Upper lobe of right lung (tissue), 1 donor: Measurements from ENCODE around the gene SGK1. TPM values are rescaled to one million over a fixed set of nuclear protein-coding genes. Genes with fewer than 3 reads are reported as not detected.
"Not testable (repeated sequence)": the region's sequence is repeated elsewhere in the genome, so short reads cannot be mapped to it uniquely, and the experiment has no call there.

ENCODE experiments used
- ATAC-seq: fragments of 200-7000 bp; cut with Tn5 transposase; one replicate; pipeline ENCODE4 v1.9.1; 2020; ENCODE audit warnings: mild to moderate bottlenecking, moderate library complexity
- DNase-seq: peaks from one replicate; pipeline ENCODE4 v3.0.0-alpha.2; 2020
- H3K27ac ChIP-seq: fragments of 200-600 bp; one replicate; pipeline ENCODE4 v1.8.0; 2022
- H3K27me3 ChIP-seq: fragments of 200-600 bp; one replicate; pipeline ENCODE4 v1.8.0; 2022; ENCODE audit warnings: mild to moderate bottlenecking
- H3K36me3 ChIP-seq: fragments of 200-600 bp; one replicate; pipeline ENCODE4 v1.8.0; 2022
- H3K4me1 ChIP-seq: fragments of 200-600 bp; one replicate; pipeline ENCODE4 v1.8.0; 2022
- H3K4me3 ChIP-seq: fragments of 200-600 bp; one replicate; pipeline ENCODE4 v1.8.0; 2022; ENCODE audit warnings: mild to moderate bottlenecking
- H3K9me3 ChIP-seq: fragments of 200-600 bp; one replicate; pipeline ENCODE4 v1.8.0; 2022
- intact Hi-C: fragments of 100-400 bp; cut with DNase I; formaldehyde crosslinking; loops from one replicate; pipeline ENCODE4 v1.11.0; 2022
- total RNA-seq: library from RNA; stranded (reverse); fragmentation: NEBNext Ultra II Directional; extraction: Animal tissue kit (Norgen Biotek cat#: 25700); gene quantifications from one replicate; pipeline ENCODE4 v1.2.1, GENCODE V29; 2021
- TF ChIP-seq, protein P1 (sequence below): fragments of 200-600 bp; IDR thresholded peaks from one replicate; pipeline ENCODE4 v1.8.0; 2022; ENCODE audit warnings: antibody characterized with exemption
- donor health status: DM: no; HTN: yes; CAD: no; lungs with severe emphysema.

SGK1 gene
- total RNA-seq, 1 donor from 2014 or later, result 204 TPM

DNA sequence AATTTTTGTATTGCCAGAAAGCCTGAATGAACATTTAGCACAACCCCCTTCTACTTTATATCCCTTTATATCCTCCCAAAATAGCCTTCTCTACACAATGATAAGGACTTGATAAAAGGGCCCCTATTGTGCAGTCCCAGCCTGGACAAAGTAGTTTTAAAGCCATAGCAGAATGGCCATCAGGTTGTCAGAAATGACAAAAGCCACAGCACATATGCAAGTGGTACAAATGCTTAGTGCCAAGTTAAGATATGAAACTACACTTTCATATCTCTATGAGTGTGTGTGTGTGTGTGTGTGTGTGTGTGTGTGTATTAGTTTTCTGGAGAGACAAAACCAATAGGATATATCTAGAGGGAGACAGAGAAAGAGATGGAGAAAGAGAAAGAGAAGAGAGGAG is 132.6 kb downstream of the SGK1 start:
- Histone ChIP-seq H3K36me3 (no peaks in the 10 kb centered on the region), H3K27ac (no peak overlapping the region), H3K4me3 (no peak overlapping the region), H3K9me3 (no peaks in the 10 kb centered on the region), H3K27me3 (no peaks in the 10 kb centered on the region), H3K4me1 (no peaks in the 10 kb centered on the region)
- intact Hi-C loops, result no loop called here
- TF ChIP-seq, protein P1, sequence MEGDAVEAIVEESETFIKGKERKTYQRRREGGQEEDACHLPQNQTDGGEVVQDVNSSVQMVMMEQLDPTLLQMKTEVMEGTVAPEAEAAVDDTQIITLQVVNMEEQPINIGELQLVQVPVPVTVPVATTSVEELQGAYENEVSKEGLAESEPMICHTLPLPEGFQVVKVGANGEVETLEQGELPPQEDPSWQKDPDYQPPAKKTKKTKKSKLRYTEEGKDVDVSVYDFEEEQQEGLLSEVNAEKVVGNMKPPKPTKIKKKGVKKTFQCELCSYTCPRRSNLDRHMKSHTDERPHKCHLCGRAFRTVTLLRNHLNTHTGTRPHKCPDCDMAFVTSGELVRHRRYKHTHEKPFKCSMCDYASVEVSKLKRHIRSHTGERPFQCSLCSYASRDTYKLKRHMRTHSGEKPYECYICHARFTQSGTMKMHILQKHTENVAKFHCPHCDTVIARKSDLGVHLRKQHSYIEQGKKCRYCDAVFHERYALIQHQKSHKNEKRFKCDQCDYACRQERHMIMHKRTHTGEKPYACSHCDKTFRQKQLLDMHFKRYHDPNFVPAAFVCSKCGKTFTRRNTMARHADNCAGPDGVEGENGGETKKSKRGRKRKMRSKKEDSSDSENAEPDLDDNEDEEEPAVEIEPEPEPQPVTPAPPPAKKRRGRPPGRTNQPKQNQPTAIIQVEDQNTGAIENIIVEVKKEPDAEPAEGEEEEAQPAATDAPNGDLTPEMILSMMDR, result no peak
- DNase-seq (no peak), ATAC-seq (no peak)

DNA sequence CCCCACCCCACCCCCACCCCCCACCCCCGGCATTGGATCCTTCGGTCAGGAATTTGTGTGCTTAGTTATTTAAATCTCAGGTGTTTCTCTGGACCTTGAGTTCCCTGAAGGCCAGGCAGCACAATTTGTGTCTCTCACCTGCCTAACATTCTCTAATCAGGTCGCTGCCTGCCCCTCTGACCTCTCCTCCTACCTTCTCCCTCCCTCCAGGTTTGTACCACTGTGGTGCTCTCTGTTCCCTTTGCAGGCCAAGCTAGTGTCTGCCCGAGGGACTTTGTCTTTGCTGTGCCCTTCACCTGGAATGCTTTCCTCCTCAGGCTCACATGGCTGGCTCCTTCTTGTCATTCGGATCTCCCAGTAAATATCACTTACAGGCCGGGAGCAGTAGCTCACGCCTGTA is 134.1 kb downstream of the SGK1 start:
- TF ChIP-seq, protein P1, result no peak
- H3K4me1 ChIP-seq, result peaks cover 2% of the 10 kb centered on the region
- ATAC-seq (no peak), DNase-seq (no peak)
- no peaks in the 10 kb centered on the region for H3K36me3 ChIP-seq
- intact Hi-C loops, result no loop called here
- no peak overlapping the region for H3K4me3 ChIP-seq
- H3K27ac ChIP-seq, result no peak overlapping the region
- no peaks in the 10 kb centered on the region for H3K9me3 ChIP-seq
- no peaks in the 10 kb centered on the region for H3K27me3 ChIP-seq

GRCh38 chr6:134182528-134182927 is 135.4 kb downstream of the SGK1 start:
- DNase-seq (no peak), ATAC-seq (no peak)
- Histone ChIP-seq H3K4me1 (peaks cover 12% of the 10 kb centered on the region), H3K9me3 (no peaks in the 10 kb centered on the region), H3K27me3 (no peaks in the 10 kb centered on the region), H3K4me3 (no peak overlapping the region), H3K36me3 (no peaks in the 10 kb centered on the region), H3K27ac (no peak overlapping the region)
- intact Hi-C loops, result no loop called here
- TF ChIP-seq, protein P1, result no peak

DNA sequence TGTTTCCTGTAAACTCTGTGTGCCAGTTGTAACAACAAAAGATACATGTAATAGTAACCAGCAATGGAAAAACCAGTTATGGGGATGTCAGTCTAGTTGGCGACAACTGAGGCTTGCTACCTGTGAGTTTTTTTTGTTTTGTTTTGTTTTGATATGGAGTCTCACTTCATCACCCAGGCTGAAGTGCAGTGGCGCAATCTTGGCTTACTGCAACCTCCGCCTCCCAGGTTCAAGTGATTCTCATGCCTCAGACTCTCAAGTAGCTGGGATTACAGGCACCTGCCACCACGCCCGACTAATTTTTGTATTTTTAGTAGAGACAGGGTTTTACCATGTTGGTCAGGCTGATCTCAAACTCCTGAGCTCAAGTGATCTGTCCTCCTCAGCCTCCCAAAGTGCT is 136.2 kb downstream of the SGK1 start:
- H3K4me3 ChIP-seq, intact Hi-C loops, H3K9me3 ChIP-seq, ATAC-seq, H3K27me3 ChIP-seq, H3K27ac ChIP-seq, H3K36me3 ChIP-seq: not testable (repeated sequence)
- H3K4me1 ChIP-seq, result peaks cover 21% of the 10 kb centered on the region
- DNase-seq, result peak; percentile 84

DNA sequence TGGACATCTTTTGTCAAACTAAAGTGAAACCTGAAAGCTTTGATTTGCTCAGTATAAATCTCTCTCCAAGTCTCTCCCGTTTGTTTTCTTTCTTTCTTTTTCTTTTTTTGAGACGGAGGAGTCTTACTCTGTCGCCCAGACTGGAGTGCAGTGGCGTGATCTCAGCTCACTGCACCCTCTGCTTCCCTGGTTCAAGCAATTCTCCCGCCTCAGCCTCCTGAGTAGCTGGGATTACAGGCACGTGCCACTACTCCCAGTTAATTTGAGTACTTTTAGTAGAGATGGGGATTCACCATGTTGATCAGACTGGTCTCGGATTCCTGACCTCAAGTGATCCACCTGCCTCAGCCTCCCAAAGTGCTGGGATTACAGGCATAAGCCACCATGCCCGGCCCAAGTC is 136.7 kb downstream of the SGK1 start:
- intact Hi-C loops, H3K27ac ChIP-seq: not testable (repeated sequence)

DNA sequence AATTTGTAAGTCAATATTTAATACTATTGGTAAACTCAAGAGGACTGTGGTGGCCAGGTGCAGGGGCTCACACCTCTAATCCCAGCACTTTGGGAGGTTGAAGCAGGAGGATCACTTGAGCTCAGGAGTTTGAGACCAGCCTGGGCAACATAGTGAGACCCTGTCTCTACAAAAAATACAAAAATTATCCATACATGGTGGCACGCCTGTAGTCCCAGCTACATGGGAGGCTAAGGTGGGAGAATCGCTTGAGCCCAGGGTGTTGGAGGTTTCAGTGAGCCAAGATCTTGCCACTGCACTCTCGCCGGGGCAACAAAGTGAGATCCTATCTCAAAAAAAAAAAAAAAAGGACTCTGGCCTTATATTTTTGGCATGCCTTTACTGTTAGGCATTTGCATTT is 137.4 kb downstream of the SGK1 start:
- ATAC-seq, H3K9me3 ChIP-seq, H3K27me3 ChIP-seq, H3K27ac ChIP-seq, H3K36me3 ChIP-seq, DNase-seq, H3K4me3 ChIP-seq, intact Hi-C loops: not testable (repeated sequence)
- H3K4me1 ChIP-seq, result peaks cover 28% of the 10 kb centered on the region

More for the DNA sequence above, 136.7 kb downstream of the SGK1 start:
- not testable (repeated sequence) for DNase-seq, H3K36me3 ChIP-seq, ATAC-seq, H3K4me3 ChIP-seq, H3K9me3 ChIP-seq, H3K27me3 ChIP-seq
- peaks cover 25% of the 10 kb centered on the region for H3K4me1 ChIP-seq

- DNase-seq, result peak; percentile 84
- intact Hi-C loops, result loop anchor here (10.0 kb wide), 1 partner anchor 466 kb away; no protein-coding TSS in a partner anchor
- Histone ChIP-seq H3K27ac (peak overlapping the region; percentile 99), H3K27me3 (no peaks in the 10 kb centered on the region), H3K4me3 (peak overlapping the region; percentile 66), H3K4me1 (peaks cover 32% of the 10 kb centered on the region), H3K36me3 (peaks cover 6% of the 10 kb centered on the region), H3K9me3 (no peaks in the 10 kb centered on the region)
- TF ChIP-seq, protein P1, result peak; percentile 81
- peak; percentile 58 for ATAC-seq
Observed at GRCh38 chr6:134178161-134179044, 139.5 kb downstream of the SGK1 start.
